HUDEP-2 (cell line): ENCODE measurements around the gene SPOCD1.

Source experiments
- DNase-seq, 76 experiments: peaks; one replicate each; lab custom pipeline; 2025; ENCODE audit not compliant: unreplicated experiment in 76 of 76; lab: John Stamatoyannopoulos, UW

Gene SPOCD1

DNA sequence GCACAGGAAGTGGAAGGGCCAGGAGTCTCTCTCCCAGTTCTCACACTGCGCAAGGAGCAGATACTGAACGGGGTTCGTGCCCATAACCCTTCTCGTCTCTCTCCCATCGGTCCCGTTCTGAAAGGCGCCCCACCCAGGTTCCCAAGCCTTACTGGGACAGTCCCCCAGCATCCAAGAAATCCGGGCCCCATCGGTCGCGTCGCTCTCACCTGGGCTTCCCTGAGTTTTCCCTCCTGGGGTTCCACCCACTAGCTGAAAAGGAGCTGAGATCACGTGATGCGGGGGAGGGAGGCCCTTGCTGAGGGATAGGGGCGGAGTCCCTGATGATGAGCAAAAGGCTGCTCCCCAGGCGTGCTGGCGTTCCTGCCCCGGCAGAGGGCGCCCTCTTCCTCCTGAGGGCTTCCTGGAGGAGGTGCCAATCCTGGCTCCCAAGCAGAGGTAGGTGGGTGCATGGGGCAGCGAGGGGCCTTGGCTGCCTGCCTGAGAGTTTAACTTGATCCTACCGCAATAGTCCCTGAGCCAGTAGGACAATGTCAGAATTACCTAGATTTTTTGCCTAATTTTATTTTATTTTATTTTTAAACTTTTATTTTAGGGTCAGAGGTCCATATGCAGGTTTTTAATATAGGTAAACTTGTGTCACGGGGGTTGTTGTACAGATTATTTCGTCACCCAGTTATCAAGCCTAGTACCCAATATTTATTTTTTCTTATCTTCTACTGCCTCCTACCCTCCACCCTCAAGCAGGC, at the start of gene SPOCD1:
Gene SPOCD1 (minus strand): TSS at position 271 of the 749 bp plus-strand sequence. CDS start 689 bp downstream, outside the sequence.
- DNase-seq = peak in 74 of 76 experiments; percentile 31 to 92 (median 82)

DNA sequence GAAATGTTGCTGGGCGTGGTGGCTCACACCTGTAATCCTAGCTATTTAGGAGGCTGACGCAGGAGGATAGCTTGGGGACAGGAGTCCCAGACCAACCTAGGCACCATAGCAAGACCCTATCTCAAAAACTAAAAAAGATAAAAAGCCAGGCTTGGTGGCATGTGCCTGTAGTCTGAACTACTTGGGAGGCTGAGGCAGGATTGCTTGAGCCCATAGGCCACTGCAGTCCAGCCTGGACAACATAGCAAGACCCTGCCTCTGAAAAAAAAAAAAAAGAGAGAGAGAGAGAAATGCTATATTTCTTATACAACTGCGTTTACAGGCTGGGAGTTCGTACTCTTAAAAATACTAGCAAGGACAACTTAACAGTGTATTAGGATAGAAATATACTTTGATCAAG, 46.2 kb upstream of the SPOCD1 start:
- no peak for DNase-seq

DNA sequence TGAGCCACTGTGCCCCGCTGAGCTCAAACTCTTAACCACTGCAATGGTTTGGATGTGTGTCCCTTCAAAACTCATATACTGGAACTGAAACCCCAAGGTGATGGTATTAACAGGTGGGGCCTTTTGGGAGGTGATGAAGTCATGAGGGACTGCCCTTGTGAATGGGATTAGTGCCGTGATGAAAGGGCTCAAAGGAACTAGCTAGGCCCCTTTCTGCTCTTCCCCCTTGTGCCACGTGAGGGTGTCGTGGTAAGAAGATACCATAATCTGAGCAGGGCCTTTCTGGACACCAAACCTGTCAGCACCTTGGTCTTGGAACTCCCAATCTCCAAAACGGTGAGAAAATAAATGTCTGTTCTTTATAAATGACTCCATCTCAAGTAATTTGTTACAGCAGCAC, 45.5 kb upstream of the SPOCD1 start:
- peak in 2 of 76 experiments; percentile 4 to 5 for DNase-seq

DNA sequence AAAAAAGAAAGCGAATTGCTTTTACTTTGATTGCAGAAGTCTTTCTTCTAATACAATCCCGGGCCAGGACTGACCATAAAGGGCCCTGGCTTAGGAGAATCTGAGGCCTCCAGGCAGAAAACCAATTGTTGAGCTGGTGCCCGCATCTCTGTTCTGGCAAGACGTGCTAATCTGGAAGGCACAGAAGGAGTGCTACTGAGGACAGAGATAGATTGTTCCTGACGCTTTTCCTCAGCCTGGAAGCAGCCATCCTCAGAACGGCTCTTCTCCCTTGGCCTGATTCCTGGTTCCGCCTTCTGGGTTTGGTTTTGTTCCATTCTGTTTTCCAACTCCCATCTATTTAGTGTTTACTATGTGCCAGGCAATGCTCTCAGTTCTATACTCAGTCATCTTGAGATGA, 44.8 kb upstream of the SPOCD1 start:
- no peak for DNase-seq

DNA sequence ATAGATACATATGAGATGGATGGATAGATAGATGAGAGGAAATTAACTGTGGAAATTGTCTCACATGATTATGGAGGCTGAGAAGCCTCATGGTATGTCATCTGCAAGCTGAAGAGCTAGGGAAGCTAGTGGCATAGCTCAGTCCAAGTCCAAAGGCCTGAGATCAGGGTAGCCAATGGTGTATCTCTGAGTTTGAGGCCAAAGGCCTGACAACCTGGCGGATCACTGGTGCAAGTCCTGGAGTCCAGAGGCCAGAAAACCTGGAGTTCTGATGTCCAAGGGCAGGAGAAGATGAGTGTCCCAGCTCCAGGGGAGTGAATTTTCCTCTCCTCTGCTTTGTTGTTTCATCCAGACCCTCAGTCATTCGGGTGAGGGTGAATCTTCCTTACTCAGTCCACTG, 43.9 kb upstream of the SPOCD1 start:
- DNase-seq = no peak

DNA sequence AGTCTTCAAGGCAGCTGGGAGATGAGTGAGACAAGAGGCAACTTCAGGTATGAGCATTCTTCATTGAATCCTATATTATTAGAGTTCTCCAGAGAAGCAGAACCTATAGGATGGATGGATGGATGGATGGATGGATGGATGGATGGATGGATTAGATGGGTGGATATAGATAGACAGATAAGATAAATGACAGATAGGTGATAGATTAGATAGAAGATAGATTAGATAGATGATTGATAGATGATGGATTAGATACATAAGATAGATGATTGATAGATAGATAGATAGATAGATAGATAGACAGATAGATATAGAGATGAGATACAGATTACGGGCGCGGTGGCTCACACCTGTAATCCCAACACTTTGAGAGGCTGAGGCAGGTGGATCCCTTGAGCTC, 43.2 kb upstream of the SPOCD1 start:
- DNase-seq = no peak

DNA sequence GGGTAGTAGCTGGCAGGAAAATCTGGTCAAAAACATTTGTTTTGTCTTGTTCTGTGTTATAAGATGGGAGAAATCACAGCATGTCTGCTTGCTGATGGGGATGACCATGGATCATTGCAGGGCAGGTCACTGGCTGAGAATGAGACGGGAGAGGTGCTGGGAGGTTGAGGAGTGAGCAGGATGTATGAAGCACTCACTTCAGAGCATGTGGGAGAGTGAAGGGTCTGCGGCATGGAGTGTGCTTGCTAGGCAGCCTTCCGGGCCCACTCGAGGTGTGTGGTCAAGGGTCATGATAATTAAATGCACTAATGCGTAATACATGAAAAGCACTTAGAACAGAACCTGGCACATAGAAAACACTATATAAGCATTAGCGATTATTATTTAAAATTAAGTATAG, 42.0 kb upstream of the SPOCD1 start:
- no peak for DNase-seq

DNA sequence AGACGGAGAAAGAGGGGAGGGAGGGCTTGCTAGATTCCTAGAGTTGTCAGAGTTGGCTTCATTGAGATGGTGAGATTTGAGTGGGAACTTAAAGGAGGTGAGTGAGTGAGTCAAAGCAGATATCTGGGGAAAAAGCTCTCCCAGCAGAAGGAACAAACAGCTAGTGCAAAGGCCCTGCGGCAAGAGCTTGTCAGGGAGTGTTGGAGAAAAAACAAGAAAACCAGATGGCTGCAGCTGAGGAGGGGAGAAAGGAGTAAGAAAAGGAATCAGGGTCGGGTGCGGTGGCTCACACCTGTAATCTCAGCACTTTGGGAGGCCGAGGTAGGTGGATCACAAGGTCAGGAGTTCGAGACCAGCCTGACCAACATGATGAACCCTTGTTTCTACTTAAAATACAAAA, 40.3 kb upstream of the SPOCD1 start:
- no peak for DNase-seq

DNA sequence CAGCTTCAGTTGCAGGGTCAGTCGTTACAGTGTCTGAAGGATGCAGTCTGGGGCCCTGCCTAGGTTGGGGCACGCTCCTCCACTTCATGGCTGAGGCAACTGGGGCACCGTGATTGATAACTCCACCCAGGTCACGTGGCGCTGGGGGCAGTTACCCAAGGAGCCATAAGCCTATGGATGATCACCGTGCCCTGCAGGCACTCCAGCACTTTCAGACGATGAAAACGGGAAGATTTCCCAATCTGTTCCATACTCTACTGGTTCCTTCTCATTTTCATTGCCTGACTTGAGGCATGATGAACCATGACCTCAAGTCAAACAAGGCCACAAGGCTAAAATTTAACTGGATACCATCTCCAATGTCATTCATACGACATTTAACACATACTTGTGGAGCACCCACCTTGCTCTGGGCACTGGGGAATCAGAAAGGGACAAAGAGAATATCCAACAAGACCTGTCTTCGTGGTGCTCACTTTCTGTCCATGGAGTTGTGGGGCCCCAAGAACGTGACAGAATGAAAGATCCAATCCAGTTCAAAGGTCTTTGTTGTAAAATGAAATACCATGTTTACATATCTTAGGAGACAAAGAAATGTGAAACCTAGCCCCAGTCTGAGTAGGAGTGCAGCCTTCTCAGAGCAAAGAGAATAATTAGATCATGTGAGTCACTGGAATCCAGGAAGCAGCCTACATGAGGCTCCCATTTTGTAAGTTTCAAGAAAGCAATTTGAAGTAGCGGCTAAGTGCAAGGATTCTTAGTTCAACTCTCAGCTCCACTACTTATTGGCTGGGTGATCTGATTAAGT, 39.4 kb upstream of the SPOCD1 start:
- DNase-seq = no peak

DNA sequence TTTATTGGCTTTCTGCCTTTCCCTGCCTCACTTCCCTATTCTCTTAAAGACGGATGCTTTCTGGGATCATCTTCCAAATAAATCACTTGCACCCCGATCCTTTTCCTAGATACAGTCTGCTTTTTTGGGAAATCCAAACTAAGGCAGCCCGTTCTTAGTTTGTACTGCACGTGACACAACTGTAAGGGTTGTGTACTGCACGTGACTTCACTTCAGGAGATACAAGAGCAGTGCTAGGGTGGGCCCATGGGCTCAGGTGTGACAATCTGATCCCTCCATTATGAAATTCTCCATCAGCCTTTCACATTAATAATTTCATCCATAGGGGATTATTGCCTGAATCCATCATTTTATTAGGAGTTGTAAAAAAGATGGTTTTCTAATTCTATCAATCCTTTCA, 33.8 kb upstream of the SPOCD1 start:
- DNase-seq = no peak

DNA sequence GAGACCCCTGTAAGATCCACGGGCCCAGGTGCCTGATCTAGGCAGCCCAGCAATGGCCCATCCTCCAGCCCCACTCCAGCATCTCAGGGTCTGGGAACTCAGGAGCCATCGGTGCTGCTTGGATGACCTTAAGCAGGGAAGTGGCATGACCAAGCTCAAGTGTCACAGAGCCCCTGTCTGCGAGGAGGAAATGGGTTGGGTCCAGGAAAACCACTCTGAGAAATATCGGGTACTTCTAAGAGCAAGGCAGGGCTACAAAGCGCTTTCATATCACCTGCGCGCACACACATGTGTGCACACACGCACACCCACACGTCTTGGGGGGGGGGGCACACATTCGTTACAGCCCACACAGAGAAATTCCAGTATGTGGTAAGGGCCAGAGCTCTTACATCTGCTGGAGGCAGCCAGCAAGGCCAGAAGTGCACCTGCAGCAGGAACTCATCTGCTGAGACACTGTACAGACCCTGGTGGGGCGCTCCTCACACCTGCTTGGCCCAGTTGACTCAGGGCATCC, 32.6 kb upstream of the SPOCD1 start:
- no peak for DNase-seq

DNA sequence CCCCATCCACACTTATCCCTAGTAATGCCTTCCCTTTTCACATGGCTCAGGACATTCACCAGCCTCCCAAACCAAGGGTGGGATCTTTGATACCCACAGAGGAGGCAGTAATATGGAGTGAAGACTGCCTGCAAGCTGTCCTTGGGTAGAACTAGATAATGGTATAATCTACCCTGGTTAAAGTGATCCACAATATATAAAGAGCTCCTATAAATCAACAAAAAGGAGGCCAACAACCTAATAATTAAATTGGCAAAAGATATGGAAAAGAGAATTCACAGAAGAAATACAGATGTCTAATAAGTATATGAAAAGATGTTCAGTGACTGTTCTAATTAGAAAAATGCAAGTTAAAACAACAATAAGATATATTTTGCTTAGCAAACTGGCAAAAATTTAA, 30.7 kb upstream of the SPOCD1 start:
- no peak for DNase-seq

DNA sequence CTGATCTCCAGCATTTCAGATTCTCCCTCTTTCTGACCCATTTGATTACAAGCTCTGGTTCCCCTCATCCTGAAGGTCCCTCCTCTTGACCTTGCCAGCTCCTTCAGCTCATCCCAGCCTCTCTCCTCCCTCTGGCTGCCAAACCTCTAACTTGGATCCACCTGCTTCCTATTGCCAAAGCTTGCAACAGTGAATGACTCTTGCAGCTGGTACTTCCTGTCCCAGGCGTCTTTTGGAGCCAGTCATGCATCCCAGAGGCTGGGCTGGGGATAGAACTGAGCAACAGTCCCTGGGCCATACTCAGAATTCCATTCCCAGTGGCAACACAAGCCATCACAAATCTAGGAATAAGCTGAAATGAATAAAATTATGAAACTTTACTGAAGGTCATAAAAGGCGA, 27.7 kb upstream of the SPOCD1 start:
- DNase-seq = no peak

DNA sequence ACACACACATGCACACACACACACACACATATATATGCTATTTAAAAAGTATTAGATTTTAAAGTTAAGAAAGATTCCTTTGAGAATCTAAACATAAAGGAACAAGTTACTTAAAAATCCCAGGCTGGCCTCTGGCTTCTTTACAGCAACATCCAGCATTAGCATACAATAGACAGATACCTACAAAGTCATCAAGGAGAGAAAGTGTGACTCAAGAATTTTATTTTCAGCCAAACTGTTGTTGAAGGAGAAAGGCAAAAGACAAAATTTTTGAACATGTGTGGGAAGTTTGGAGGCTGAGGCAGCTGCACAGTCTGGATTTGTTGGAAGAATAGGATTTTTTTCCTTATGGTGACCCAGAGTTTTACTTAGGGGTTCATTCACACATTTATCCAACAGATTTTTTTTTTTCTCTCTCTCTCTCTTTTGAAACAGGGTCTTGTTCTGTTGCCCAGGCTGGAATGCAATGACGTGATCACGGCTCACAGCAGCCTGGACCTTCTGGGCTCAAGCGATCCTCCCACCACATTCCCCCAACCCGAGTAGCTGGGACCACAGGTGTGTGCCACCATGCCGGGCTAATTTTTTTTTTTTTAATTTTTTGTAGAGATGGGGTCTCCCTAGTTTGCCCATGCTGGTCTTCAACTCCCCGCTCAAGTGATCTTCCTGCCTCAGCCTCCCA, 24.0 kb upstream of the SPOCD1 start:
- DNase-seq = no peak

DNA sequence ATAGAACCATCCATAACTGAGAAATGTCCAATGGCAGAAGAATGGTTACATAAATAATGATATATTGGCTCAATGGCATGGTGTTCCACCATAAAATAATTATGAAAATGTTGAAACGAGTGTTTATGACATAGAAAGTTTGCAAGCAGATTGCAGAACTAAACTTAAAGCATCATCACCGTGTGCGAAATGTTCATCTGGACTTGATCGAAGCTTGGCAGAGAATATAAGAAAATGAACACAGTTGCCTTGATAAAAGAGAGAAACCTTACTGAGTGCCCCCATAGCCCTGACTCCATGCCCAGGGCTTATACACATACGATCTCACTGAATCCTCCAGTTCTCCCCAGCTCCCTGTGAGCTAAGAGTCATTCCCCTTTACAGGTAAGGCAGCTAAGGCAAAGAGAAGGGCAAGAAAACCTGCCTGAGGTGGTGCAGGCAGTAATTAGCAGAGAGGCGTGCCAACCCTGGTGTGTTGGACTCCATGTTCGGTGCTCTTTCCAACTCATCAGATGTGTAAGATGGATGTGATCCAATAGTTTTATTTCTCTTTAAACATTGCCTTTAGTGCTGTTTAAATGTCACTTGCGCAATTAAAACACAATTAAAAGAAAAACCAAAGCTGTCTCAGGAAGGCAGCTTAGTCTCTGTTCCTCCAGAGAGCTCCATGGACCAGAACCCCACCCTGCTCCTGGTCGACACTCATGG, 21.8 kb upstream of the SPOCD1 start:
- DNase-seq = no peak

DNA sequence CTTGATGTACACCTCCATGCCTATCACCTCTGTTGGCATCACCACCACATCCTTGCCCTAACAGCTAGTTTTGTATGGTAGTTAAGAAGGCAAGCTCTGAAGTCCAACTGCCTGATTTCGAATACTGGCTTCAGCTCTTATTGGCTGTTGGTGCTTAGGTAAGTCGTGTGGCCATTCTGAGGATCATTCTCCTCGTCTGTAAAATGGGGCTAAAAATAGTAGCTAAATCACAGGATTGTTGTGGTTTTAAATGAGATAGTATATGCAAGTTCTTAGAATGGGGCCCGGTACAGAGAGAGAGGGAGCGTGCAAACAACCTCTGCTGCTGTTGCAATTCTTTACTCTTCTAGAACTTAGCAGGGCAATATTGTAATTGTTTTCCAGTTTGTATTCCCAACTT, 20.8 kb upstream of the SPOCD1 start:
- no peak for DNase-seq

DNA sequence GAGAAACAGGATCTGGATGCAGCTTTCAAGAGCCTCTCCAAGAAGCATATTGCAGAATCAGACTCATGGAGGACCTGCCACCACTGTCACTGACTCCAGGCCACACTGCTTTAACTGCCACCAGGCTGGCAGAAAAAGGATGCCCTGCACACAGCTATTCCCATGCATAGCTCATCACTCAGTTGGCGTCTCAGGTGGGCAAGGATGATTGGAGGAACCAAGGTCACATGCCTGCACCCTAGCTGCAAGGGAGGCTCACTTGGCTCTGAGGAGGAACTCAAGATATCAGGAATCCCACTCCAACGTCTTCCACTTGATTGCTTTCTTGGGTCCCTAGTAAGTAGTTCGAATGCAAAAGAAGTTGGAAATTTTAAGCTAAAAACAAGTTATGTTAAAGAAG, 19.6 kb upstream of the SPOCD1 start:
- DNase-seq = no peak

DNA sequence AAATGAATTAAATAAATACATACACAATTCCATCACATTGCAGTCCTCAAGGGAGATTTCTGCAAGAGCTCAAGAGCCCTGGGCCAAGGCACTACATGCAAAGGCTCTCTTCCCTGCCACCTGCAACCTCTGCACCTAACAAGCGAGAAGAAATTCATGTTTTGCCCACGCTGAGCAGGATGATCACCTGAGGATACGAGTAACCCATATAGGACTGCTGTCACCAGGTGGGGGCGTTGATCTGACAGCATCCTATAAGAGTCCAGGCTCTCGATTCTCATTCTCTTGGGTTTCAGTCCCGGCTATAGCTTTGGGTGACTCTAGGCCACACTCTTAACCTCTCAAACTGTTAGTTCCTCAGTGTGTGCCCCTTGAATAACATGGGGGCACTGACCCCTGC, 18.7 kb upstream of the SPOCD1 start:
- no peak for DNase-seq

DNA sequence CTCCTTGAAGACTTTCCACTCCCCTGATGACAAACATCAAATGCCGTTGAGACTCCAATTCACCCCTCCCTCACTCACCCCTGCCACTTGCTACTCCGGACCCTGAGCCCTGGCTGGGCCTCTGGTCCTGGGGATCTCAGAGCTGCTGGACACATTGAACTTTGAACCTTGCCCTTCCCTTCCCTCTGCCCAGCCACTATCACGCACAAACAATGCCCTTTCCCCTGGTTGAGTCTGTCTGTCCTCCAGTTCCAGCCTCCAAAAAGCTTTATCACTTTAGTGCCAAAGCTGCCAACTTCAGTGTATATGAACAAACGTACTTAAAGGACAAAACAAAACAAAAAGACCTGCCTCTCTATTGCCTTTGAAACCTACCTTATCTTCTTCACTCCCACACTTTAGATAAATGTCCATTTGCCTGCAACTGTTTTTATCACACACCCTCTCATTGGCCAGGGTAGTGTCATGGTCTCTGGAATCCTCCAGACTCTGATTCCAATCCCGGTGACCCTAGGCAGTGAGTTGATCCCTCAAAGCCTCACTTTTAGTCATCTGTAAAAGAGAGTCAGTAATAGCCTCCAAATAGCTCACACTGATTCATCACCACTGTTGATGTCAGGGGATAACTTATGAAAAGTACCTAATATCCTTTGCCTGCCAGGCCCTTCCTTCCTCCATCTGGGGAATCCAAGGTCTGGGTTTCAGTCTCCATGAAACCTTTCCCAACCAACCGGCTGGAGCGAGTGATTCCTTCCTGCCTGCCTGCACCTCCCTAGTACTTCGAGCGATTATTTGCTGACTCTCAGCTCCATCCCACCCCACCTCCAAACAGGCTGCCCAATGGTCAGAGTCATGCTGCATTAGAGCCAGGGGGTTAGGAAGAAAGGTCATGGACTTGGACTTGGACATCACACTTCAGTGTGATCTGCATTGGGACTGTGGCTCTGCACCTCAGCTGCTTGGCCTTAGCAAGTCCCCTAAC, 15.9 kb upstream of the SPOCD1 start:
- peak in 3 of 76 experiments; percentile 5 to 13 (median 8) for DNase-seq

DNA sequence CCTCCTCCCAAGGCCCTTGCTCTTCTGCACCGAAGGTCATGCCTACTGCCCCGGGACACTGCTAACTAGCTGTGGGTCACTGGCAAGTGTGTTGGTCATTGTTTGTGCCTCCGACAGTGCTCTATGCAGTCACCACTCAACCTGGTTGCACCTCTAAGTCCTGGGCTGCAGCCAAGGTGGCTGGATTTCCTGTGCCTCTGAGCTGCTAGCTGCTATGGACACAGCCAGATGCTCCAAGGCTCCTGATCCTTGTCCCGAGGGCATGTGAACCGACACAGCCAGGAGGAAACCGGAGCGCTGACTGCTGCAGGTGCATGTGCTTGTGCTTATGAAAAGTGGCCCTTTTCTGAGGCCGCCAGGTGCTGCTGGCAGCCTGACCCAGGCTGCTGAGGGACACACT, 14.7 kb upstream of the SPOCD1 start:
- no peak for DNase-seq
